Fibroblast of skin of scalp (primary cell): Measurements from ENCODE around the gene CAVIN4. TPM values are rescaled to one million over a fixed set of nuclear protein-coding genes. Genes with fewer than 3 reads are reported as not detected.

ENCODE experiments used
- DNase-seq: peaks from one replicate; pipeline ENCODE4 v3.0.0-alpha.2; 2013
- polyA plus RNA-seq, 2 experiments: library from polyadenylated mRNA; unstranded; fragments of 120-200 nt; gene quantifications; one replicate each; pipeline ENCODE4 v1.2.1, GENCODE V29; 2013; ENCODE audit not compliant: insufficient read length in 2 of 2

Gene CAVIN4
- polyA plus RNA-seq (2013, experiment 1 of 2; ENCODE audit: insufficient read length): 1.7 TPM
- 5.7 TPM for polyA plus RNA-seq (2013, experiment 2 of 2; ENCODE audit: insufficient read length)

GRCh38 chr9:100577776-100578448 is at the start of gene CAVIN4:
Gene CAVIN4 (plus strand): TSS chr9:100578079. CDS start chr9:100578144, 65 bp downstream.
- no peak for DNase-seq

- DNase-seq: no peak
Measured at GRCh38 chr9:100534401-100534800, 43.5 kb upstream of the CAVIN4 start.

GRCh38 chr9:100540327-100540726 is 37.6 kb upstream of the CAVIN4 start:
- DNase-seq: no peak

- DNase-seq: no peak
Measured at GRCh38 chr9:100549048-100549447, 28.8 kb upstream of the CAVIN4 start.

GRCh38 chr9:100554935-100555401 is 22.9 kb upstream of the CAVIN4 start:
- DNase-seq: peak; percentile 11

- no peak for DNase-seq
Measured at GRCh38 chr9:100555471-100555870, 22.4 kb upstream of the CAVIN4 start.

GRCh38 chr9:100557053-100557452 is 20.8 kb upstream of the CAVIN4 start:
- DNase-seq: no peak

GRCh38 chr9:100561256-100561655 is 16.6 kb upstream of the CAVIN4 start:
- no peak for DNase-seq

- no peak for DNase-seq
Measured at GRCh38 chr9:100567856-100568255, 10.0 kb upstream of the CAVIN4 start.

- peak; percentile 16 for DNase-seq
Measured at GRCh38 chr9:100573655-100574260, 4.1 kb upstream of the CAVIN4 start.

- no peak for DNase-seq
Measured at GRCh38 chr9:100575006-100575405, 2.9 kb upstream of the CAVIN4 start.

GRCh38 chr9:100575765-100576386 is 2.0 kb upstream of the CAVIN4 start:
- DNase-seq: peak; percentile 87

- DNase-seq: no peak
Measured at GRCh38 chr9:100578610-100579009, 731 bp downstream of the CAVIN4 start.

- DNase-seq: no peak
Measured at GRCh38 chr9:100579665-100580064, 1.8 kb downstream of the CAVIN4 start.

GRCh38 chr9:100580257-100580656 is 2.4 kb downstream of the CAVIN4 start:
- no peak for DNase-seq

- DNase-seq: no peak
Measured at GRCh38 chr9:100581081-100581480, 3.2 kb downstream of the CAVIN4 start.

- no peak for DNase-seq
Measured at GRCh38 chr9:100581661-100582060, 3.8 kb downstream of the CAVIN4 start.

GRCh38 chr9:100583014-100583802 is 5.3 kb downstream of the CAVIN4 start:
- DNase-seq: no peak

- DNase-seq: no peak
Measured at GRCh38 chr9:100584951-100585350, 7.1 kb downstream of the CAVIN4 start.

GRCh38 chr9:100586093-100586492 is 8.2 kb downstream of the CAVIN4 start:
- no peak for DNase-seq

- peak; percentile 36 for DNase-seq
Measured at GRCh38 chr9:100587375-100587774, 9.5 kb downstream of the CAVIN4 start.

GRCh38 chr9:100589582-100589981 is 11.7 kb downstream of the CAVIN4 start:
- peak; percentile 34 for DNase-seq

- peak; percentile 40 for DNase-seq
Measured at GRCh38 chr9:100590481-100590880, 12.6 kb downstream of the CAVIN4 start.
